Stimulated activated CD4-positive, alpha-beta T cell treated with anti-CD3 and anti-CD28 coated beads, Interleukin-4, amount 100 ng/mL, for 24 hours (primary cell): ENCODE measurements around the gene SLC7A1.

ENCODE experiments used
- DNase-seq: peaks from one replicate; pipeline ENCODE4 v3.0.0-alpha.2; 2020

Gene SLC7A1

GRCh38 chr13:29582171-29582570 is 13.3 kb downstream of the SLC7A1 start:
- DNase-seq = no peak

GRCh38 chr13:29581666-29582065 is 13.8 kb downstream of the SLC7A1 start:
- DNase-seq = no peak

GRCh38 chr13:29579094-29579493 is 16.4 kb downstream of the SLC7A1 start:
- DNase-seq = no peak

- no peak for DNase-seq
Measured at GRCh38 chr13:29578300-29579085, 17.0 kb downstream of the SLC7A1 start.

- DNase-seq = no peak
Measured at GRCh38 chr13:29577136-29578051, 18.1 kb downstream of the SLC7A1 start.

- DNase-seq = no peak
Measured at GRCh38 chr13:29576581-29576980, 18.9 kb downstream of the SLC7A1 start.

- no peak for DNase-seq
Measured at GRCh38 chr13:29575098-29575497, 20.4 kb downstream of the SLC7A1 start.

GRCh38 chr13:29573190-29573589 is 22.3 kb downstream of the SLC7A1 start:
- no peak for DNase-seq

GRCh38 chr13:29572575-29572974 is 22.9 kb downstream of the SLC7A1 start:
- no peak for DNase-seq

- no peak for DNase-seq
Measured at GRCh38 chr13:29571876-29572570, 23.5 kb downstream of the SLC7A1 start.

- no peak for DNase-seq
Measured at GRCh38 chr13:29570051-29570654, 25.3 kb downstream of the SLC7A1 start.

- no peak for DNase-seq
Measured at GRCh38 chr13:29569253-29570050, 26.0 kb downstream of the SLC7A1 start.

- DNase-seq = no peak
Measured at GRCh38 chr13:29568731-29569130, 26.8 kb downstream of the SLC7A1 start.

GRCh38 chr13:29567411-29567810 is 28.1 kb downstream of the SLC7A1 start:
- DNase-seq = no peak

GRCh38 chr13:29566206-29566605 is 29.3 kb downstream of the SLC7A1 start:
- DNase-seq = no peak

GRCh38 chr13:29564818-29565217 is 30.7 kb downstream of the SLC7A1 start:
- no peak for DNase-seq

GRCh38 chr13:29564373-29564772 is 31.1 kb downstream of the SLC7A1 start:
- no peak for DNase-seq

GRCh38 chr13:29563941-29564340 is 31.5 kb downstream of the SLC7A1 start:
- DNase-seq = no peak

- no peak for DNase-seq
Measured at GRCh38 chr13:29562786-29563438, 32.6 kb downstream of the SLC7A1 start.

GRCh38 chr13:29561918-29562317 is 33.6 kb downstream of the SLC7A1 start:
- no peak for DNase-seq

- DNase-seq = no peak
Measured at GRCh38 chr13:29556742-29557141, 38.7 kb downstream of the SLC7A1 start.

- no peak for DNase-seq
Measured at GRCh38 chr13:29551214-29551613, 44.3 kb downstream of the SLC7A1 start.
